ENCODE results near the gene ABHD16A. TPM values are rescaled to one million over a fixed set of nuclear protein-coding genes. Genes with fewer than 3 reads are reported as not detected.

The ABHD16A gene
- 10 to 100 TPM; 44.1 to 92.6 (median 63.1) TPM for total RNA-seq

- peak within 1 kb of the TSS; percentile 95 to 99 (median 97) for H3K27ac ChIP-seq
- no peaks in the 10 kb centered on the region for H3K9me3 ChIP-seq
- H3K4me3 ChIP-seq: peak within 1 kb of the TSS; percentile 77 to 85 (median 82)
- no peaks in the 10 kb centered on the region for H3K27me3 ChIP-seq
- peaks cover 0 to 26% (median 9%) of the 10 kb centered on the region in 4 donors for H3K4me1 ChIP-seq
- peaks cover 0 to 16% (median 0%) of the 10 kb centered on the region in 3 donors for H3K36me3 ChIP-seq
- DNase-seq: peak; percentile 99 to 100 (median 100)
- TF ChIP-seq CTCF (IDR thresholded peaks at IDR 0.05) (peak in 5 of 6 experiments; percentile 18 to 35 (median 28)), POLR2A (IDR thresholded peaks at IDR 0.05) (peak; percentile 94 to 97)
Observed at GRCh38 chr6:31702819-31703716, at the start of gene ABHD16A. Gene ABHD16A (minus strand): TSS chr6:31703324. CDS start chr6:31703281, 43 bp downstream.

- TF ChIP-seq POLR2A (IDR thresholded peaks at IDR 0.05): no peak
- no peak for TF ChIP-seq CTCF (IDR thresholded peaks at IDR 0.05)
- Histone ChIP-seq H3K27ac (no peak overlapping the region), H3K36me3 (no peaks in the 10 kb centered on the region), H3K9me3 (no peaks in the 10 kb centered on the region), H3K27me3 (no peaks in the 10 kb centered on the region), H3K4me1 (no peaks in the 10 kb centered on the region), H3K4me3 (no peak overlapping the region)
- DNase-seq: no peak
Observed at GRCh38 chr6:31752739-31753319, 49.7 kb upstream of the ABHD16A start.

- no peak overlapping the region for H3K27ac ChIP-seq
- no peaks in the 10 kb centered on the region for H3K36me3 ChIP-seq
- no peaks in the 10 kb centered on the region for H3K4me1 ChIP-seq
- no peaks in the 10 kb centered on the region for H3K27me3 ChIP-seq
- TF ChIP-seq CTCF (IDR thresholded peaks at IDR 0.05): no peak
- no peak for TF ChIP-seq POLR2A (IDR thresholded peaks at IDR 0.05)
- DNase-seq: no peak
- H3K4me3 ChIP-seq: no peak overlapping the region
- H3K9me3 ChIP-seq: no peaks in the 10 kb centered on the region
Observed at GRCh38 chr6:31750411-31751022, 47.4 kb upstream of the ABHD16A start.

DNA sequence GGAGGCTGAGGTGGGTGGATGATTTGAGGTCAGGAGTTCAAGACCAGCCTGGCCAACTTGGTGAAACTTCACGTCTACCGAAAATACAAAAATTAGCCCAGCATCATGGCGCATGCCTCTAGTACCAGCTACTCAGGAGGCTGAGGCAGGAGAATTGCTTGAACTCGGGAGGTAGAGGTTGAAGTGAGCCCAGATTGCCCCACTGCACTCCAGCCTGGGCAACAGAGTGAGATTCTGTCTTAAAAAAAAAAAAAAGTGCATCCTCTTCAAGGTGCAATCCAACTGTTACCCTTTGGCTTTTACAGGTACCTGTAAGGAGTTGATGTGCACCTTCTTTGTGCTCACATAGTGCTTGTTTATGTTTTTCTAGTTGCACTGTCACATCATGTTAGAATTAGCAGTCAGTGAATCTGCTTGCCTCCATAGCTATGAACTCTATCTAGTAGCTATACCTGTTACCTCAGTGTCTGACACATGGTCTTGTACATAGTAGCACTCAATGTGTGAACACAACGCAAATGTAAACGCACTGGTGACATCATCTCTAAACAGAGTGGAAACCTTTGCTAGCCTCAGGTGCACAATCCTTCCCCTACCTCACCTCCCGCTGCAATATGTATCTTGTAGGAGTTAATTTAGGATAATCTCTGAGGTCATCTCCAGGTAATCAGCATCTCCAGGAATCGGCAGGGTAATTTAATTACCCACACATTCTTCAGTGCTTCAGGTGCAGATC is 46.3 kb upstream of the ABHD16A start:
- H3K27ac ChIP-seq: no peak overlapping the region
- H3K36me3 ChIP-seq: no peaks in the 10 kb centered on the region
- no peak for TF ChIP-seq POLR2A (IDR thresholded peaks at IDR 0.05)
- no peak for TF ChIP-seq CTCF (IDR thresholded peaks at IDR 0.05)
- H3K4me1 ChIP-seq: no peaks in the 10 kb centered on the region
- H3K9me3 ChIP-seq: no peaks in the 10 kb centered on the region
- DNase-seq: no peak
- H3K4me3 ChIP-seq: no peak overlapping the region
- no peaks in the 10 kb centered on the region for H3K27me3 ChIP-seq

DNA sequence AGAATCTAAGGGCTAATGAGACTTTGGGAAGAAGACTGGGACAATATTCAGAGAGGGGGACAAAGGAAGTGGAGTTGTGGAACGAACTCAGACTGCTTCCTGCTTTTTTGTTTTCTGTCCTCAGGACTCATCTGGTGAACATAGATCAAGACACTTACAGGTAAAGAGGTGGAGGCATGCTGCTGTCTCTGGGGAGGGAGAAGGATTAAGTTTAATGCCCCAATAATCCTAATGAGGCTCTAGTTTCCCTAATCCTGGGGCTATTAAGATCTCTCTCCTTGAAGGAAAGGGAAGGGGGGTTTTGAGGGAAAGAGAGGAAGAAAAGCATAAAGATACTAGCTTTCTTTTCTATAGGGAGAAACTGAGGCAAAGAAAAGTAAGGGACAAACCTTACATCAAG is 41.3 kb upstream of the ABHD16A start:
- TF ChIP-seq POLR2A (IDR thresholded peaks at IDR 0.05): no peak
- no peak for TF ChIP-seq CTCF (IDR thresholded peaks at IDR 0.05)
- DNase-seq: no peak
- Histone ChIP-seq H3K4me3 (no peak overlapping the region), H3K9me3 (no peaks in the 10 kb centered on the region), H3K27me3 (no peaks in the 10 kb centered on the region), H3K36me3 (no peaks in the 10 kb centered on the region), H3K4me1 (peaks cover 0 to 9% (median 7%) of the 10 kb centered on the region in 4 donors), H3K27ac (no peak overlapping the region)

Measured in Peyer's patch (tissue), 4 donors.